HG03521 (cell line): ENCODE data around the gene ITPA.

Experiments
- ATAC-seq: cut with Tn5 transposase; IDR thresholded peaks from one replicate; pipeline ENCODE4 v1.9.1; 2021; ENCODE audit warnings: mild to moderate bottlenecking, moderate library complexity; ENCODE audit not compliant: unreplicated experiment

The ITPA gene

GRCh38 chr20:3226093-3226492 is 16.8 kb downstream of the ITPA start:
- no peak for ATAC-seq

- no peak for ATAC-seq
Observed at GRCh38 chr20:3226864-3227263, 17.6 kb downstream of the ITPA start.

GRCh38 chr20:3227506-3227905 is 18.2 kb downstream of the ITPA start:
- ATAC-seq: no peak

- ATAC-seq: no peak
Observed at GRCh38 chr20:3227936-3228749, 18.8 kb downstream of the ITPA start.

GRCh38 chr20:3228750-3229032 is 19.4 kb downstream of the ITPA start:
- ATAC-seq: no peak

GRCh38 chr20:3229158-3229557 is 19.9 kb downstream of the ITPA start:
- no peak for ATAC-seq

GRCh38 chr20:3229798-3230197 is 20.5 kb downstream of the ITPA start:
- no peak for ATAC-seq

- ATAC-seq: no peak
Observed at GRCh38 chr20:3231116-3231515, 21.8 kb downstream of the ITPA start.

- ATAC-seq: no peak
Observed at GRCh38 chr20:3231889-3232588, 22.7 kb downstream of the ITPA start.

GRCh38 chr20:3233131-3233990 is 24.1 kb downstream of the ITPA start:
- no peak for ATAC-seq

- ATAC-seq: no peak
Observed at GRCh38 chr20:3233991-3234498, 24.7 kb downstream of the ITPA start.

GRCh38 chr20:3235666-3236324 is 26.5 kb downstream of the ITPA start:
- no peak for ATAC-seq

GRCh38 chr20:3237011-3237957 is 28.0 kb downstream of the ITPA start:
- ATAC-seq: no peak

- no peak for ATAC-seq
Observed at GRCh38 chr20:3237958-3238615, 28.8 kb downstream of the ITPA start.

GRCh38 chr20:3238616-3239025 is 29.3 kb downstream of the ITPA start:
- no peak for ATAC-seq

GRCh38 chr20:3239026-3239866 is 29.9 kb downstream of the ITPA start, which contains the start of gene SLC4A11:
Gene SLC4A11, minus strand, starts transcription at chr20:3239190. Its CDS starts 53 bp downstream, at chr20:3239137.
- ATAC-seq: no peak

- no peak for ATAC-seq
Observed at GRCh38 chr20:3239867-3240775, 30.8 kb downstream of the ITPA start.
